Ovary (tissue), 3 donors: Measurements from ENCODE around the gene CDK5RAP1.

Experiments used
- EP300 ChIP-seq: sonication (generic); formaldehyde crosslinking; IDR thresholded peaks from one replicate; pipeline ENCODE4 v1.6.1; 2017; ENCODE audit warnings: antibody characterized with exemption
- POLR2A ChIP-seq: fragments of 450-650 bp; IDR thresholded peaks from one replicate; pipeline ENCODE4 v1.6.1; 2017; ENCODE audit warnings: antibody characterized with exemption, mild to moderate bottlenecking, moderate library complexity
- TF ChIP-seq, protein P1 (sequence below), 3 donors: fragments of 450-650 bp in 2 of 3; fragments of 200-600 bp in 1 of 3; IDR thresholded peaks; one replicate each; pipeline versions ENCODE4 v1.5.1 to v1.8.0; 2016 to 2022; ENCODE audit warnings: antibody characterized with exemption in 3 of 3, mild to moderate bottlenecking in 1 of 3
- donor health status: DM: no; HTN: no; CAD: no.

DNA sequence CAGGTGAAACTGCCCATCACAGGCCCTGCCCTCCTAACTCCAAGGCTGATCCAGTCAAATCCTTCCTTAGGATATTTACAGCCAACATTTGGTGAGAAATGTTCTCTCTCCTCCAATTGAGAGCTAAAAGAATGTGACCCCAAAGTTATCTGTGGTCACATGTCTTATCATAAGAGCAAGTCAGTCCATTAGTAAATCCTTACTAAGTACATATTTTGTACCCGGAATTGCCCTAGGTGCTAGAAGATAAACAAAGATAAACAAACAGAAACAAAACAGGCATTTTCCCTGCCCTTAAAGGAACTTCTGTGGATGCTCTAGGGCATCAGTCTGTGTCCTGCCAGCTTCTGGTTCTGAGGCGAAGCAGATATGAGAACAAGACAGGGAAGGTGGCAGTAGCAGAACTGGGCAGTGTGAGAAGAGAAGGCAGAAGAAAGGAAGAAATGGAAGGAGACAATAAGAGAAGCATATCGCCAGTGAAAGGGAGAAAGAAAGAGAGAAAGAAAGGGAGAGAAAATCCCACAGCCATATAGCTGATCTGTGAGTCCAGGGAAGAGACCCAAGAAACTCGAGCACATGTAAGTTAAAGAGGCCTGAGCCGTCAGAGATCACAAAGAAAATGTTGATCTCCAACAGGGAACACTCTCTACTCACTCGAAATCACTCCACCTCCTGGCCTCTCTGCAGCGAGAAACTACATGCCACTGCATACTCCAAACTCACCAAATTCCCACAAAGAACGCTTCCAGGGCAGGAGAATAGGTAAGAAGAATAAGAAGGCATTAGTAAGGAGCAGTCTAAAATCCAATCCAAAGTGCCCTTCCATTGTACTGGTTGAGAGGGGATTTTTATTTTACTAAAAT is 41.7 kb downstream of the CDK5RAP1 start:
- TF ChIP-seq POLR2A (no peak), EP300 (no peak)
- TF ChIP-seq, protein P1, sequence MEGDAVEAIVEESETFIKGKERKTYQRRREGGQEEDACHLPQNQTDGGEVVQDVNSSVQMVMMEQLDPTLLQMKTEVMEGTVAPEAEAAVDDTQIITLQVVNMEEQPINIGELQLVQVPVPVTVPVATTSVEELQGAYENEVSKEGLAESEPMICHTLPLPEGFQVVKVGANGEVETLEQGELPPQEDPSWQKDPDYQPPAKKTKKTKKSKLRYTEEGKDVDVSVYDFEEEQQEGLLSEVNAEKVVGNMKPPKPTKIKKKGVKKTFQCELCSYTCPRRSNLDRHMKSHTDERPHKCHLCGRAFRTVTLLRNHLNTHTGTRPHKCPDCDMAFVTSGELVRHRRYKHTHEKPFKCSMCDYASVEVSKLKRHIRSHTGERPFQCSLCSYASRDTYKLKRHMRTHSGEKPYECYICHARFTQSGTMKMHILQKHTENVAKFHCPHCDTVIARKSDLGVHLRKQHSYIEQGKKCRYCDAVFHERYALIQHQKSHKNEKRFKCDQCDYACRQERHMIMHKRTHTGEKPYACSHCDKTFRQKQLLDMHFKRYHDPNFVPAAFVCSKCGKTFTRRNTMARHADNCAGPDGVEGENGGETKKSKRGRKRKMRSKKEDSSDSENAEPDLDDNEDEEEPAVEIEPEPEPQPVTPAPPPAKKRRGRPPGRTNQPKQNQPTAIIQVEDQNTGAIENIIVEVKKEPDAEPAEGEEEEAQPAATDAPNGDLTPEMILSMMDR (IDR thresholded peaks at IDR 0.05): no peak
